ENCODE data around the gene PDE1C.

DNA sequence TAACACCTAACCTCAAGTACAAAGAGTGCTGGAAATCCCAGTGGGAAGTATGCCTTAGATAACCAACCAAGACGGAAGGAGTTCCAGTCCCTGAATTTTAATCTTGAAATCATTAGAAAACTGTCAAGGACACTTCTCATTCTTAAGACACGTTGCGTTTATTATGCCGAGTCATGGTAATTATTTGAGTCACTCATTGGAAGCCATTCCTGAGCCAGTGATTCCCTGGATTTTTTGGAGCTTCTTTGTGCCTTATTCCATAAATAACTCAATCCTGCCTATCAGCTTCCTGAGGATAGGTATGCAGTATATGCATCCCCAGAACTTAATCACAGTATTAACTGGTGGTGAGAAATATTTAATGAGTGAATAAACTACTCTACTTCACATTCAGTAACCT lies 305.7 kb downstream of the PDE1C start:
- TF ChIP-seq CTCF (IDR thresholded peaks at IDR 0.05) (no peak), ZFX (IDR thresholded peaks at IDR 0.05; ENCODE audit: borderline replicate concordance) (no peak)
